ENCODE data around the gene ABR.
"Not testable (repeated sequence)": the region's sequence is repeated elsewhere in the genome, so short reads cannot be mapped to it uniquely, and the experiment has no call there.

ABR gene

DNA sequence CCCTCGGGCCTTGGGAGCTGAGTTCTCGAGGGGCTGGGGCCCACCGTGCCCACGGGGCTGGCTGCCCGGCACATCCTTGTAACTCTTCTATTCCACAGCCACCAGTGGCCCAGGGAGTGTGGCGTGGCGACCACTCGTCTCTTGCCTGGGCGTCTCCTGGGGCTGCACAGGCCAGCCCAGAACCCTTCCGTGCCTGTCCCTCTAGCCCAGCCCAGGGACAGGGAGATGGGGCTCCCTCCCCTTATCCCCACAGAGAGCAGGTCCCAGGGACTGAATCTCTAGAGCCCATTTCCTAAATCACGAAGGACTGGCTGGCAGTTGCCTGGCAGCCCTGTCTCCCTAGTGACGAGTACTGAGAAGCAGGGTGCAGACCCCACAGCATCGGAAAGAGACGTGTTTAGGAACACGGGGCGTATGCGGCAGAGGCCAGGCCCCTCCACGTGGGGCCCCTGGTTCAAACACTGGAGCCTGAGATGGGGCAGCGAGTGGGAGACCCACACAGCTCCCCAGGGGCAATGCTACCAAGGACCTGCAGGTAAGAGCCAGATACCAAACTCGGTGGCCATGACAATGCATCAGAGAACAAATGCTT lies 131.8 kb downstream of the ABR start:
- no peak for DNase-seq (ENCODE audit: low read depth in 1 of 2, low spot score in 1 of 2)
- H3K4me3 ChIP-seq (replicated peaks; ENCODE audit: insufficient read depth, low read length): no peak overlapping the region
- H3K27me3 ChIP-seq (ENCODE audit: insufficient read depth, poor library complexity, severe bottlenecking): no peaks in the 10 kb centered on the region
- TF ChIP-seq GABPA (IDR thresholded peaks at IDR 0.05; ENCODE audit: low read depth) (no peak), SPI1 (IDR thresholded peaks at IDR 0.05; ENCODE audit: borderline replicate concordance, low read depth) (no peak), POLR2AphosphoS5 (IDR thresholded peaks at IDR 0.05; ENCODE audit: low read depth) (no peak)
- TF ChIP-seq, protein P1, sequence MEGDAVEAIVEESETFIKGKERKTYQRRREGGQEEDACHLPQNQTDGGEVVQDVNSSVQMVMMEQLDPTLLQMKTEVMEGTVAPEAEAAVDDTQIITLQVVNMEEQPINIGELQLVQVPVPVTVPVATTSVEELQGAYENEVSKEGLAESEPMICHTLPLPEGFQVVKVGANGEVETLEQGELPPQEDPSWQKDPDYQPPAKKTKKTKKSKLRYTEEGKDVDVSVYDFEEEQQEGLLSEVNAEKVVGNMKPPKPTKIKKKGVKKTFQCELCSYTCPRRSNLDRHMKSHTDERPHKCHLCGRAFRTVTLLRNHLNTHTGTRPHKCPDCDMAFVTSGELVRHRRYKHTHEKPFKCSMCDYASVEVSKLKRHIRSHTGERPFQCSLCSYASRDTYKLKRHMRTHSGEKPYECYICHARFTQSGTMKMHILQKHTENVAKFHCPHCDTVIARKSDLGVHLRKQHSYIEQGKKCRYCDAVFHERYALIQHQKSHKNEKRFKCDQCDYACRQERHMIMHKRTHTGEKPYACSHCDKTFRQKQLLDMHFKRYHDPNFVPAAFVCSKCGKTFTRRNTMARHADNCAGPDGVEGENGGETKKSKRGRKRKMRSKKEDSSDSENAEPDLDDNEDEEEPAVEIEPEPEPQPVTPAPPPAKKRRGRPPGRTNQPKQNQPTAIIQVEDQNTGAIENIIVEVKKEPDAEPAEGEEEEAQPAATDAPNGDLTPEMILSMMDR (IDR thresholded peaks at IDR 0.05; ENCODE audit: insufficient read depth, low read length): no peak
- TF ChIP-seq, protein P2, sequence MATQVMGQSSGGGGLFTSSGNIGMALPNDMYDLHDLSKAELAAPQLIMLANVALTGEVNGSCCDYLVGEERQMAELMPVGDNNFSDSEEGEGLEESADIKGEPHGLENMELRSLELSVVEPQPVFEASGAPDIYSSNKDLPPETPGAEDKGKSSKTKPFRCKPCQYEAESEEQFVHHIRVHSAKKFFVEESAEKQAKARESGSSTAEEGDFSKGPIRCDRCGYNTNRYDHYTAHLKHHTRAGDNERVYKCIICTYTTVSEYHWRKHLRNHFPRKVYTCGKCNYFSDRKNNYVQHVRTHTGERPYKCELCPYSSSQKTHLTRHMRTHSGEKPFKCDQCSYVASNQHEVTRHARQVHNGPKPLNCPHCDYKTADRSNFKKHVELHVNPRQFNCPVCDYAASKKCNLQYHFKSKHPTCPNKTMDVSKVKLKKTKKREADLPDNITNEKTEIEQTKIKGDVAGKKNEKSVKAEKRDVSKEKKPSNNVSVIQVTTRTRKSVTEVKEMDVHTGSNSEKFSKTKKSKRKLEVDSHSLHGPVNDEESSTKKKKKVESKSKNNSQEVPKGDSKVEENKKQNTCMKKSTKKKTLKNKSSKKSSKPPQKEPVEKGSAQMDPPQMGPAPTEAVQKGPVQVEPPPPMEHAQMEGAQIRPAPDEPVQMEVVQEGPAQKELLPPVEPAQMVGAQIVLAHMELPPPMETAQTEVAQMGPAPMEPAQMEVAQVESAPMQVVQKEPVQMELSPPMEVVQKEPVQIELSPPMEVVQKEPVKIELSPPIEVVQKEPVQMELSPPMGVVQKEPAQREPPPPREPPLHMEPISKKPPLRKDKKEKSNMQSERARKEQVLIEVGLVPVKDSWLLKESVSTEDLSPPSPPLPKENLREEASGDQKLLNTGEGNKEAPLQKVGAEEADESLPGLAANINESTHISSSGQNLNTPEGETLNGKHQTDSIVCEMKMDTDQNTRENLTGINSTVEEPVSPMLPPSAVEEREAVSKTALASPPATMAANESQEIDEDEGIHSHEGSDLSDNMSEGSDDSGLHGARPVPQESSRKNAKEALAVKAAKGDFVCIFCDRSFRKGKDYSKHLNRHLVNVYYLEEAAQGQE (IDR thresholded peaks at IDR 0.05; ENCODE audit: insufficient replicate concordance, low read depth): no peak
- no peak overlapping the region for H3K27ac ChIP-seq (replicated peaks)

DNA sequence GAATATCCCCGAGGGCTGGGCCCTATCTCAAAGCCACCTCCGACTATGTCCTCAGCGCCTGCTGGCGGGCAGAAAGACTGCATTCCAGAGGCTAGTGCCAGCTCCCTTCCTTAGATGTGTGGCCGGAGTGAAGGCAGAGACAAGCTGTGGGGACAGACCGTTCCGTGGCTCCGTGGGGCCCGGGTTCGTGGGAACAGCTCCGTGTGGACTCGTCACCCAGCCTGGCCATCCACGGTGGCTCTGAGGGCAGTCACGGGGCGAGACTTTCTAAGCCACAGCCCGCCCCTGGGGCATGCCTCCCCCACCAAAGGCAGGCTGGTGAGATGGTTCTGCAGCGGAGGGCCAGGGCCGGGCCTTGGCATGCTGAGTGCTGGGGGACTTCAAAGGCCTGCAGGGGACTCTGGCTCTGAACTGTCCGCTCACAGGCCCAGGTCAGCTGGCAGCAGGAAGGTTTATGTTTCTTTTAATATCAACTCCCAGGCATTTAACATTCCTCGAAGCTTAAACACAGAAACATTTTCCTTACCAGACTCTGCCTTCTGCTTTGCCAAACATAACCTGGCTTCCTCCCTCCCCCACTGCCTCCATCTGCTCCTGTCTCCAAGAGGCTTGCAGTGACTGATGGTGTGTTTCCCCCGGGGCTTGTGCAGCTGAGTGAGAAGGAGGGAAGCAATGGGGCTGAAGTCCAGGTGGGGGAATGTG lies 132.5 kb downstream of the ABR start:
- Histone ChIP-seq H3K4me3 (replicated peaks; ENCODE audit: insufficient read depth, low read length) (no peak overlapping the region), H3K27ac (replicated peaks) (no peak overlapping the region), H3K27me3 (ENCODE audit: insufficient read depth, poor library complexity, severe bottlenecking) (no peaks in the 10 kb centered on the region)
- DNase-seq (ENCODE audit: low read depth in 1 of 2, low spot score in 1 of 2): no peak
- TF ChIP-seq GABPA (IDR thresholded peaks at IDR 0.05; ENCODE audit: low read depth) (no peak), POLR2AphosphoS5 (IDR thresholded peaks at IDR 0.05; ENCODE audit: low read depth) (no peak), SPI1 (IDR thresholded peaks at IDR 0.05; ENCODE audit: borderline replicate concordance, low read depth) (no peak)
- TF ChIP-seq, protein P2 (IDR thresholded peaks at IDR 0.05; ENCODE audit: insufficient replicate concordance, low read depth): no peak
- TF ChIP-seq, protein P1 (IDR thresholded peaks at IDR 0.05; ENCODE audit: insufficient read depth, low read length): no peak

DNA sequence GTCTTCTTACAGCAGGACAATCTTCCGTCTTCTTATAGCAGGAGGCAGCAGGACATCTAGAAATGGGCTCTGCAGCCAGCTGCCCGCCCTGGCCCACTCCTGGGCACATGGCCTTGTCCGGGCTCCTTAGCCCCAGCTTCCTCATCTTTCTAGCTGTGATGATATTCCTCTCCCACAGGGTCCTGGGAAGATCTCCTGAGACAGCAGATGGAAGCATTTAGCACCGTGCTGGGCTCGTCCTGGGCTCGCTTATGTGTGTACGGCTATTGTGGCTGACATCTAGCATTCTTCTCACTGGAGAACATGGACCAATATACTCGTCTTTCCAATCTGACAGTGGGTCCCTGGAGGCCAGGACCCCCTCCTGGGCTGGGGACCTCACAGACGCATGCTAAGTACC lies 134.3 kb downstream of the ABR start:
- no peak for DNase-seq (ENCODE audit: low read depth in 1 of 2, low spot score in 1 of 2)
- no peak overlapping the region for H3K27ac ChIP-seq (replicated peaks)
- no peak overlapping the region for H3K4me3 ChIP-seq (replicated peaks; ENCODE audit: insufficient read depth, low read length)
- no peak for TF ChIP-seq GABPA (IDR thresholded peaks at IDR 0.05; ENCODE audit: low read depth)
- no peak for TF ChIP-seq SPI1 (IDR thresholded peaks at IDR 0.05; ENCODE audit: borderline replicate concordance, low read depth)
- TF ChIP-seq, protein P1 (IDR thresholded peaks at IDR 0.05; ENCODE audit: insufficient read depth, low read length): no peak
- TF ChIP-seq, protein P2 (IDR thresholded peaks at IDR 0.05; ENCODE audit: insufficient replicate concordance, low read depth): no peak
- TF ChIP-seq POLR2AphosphoS5 (IDR thresholded peaks at IDR 0.05; ENCODE audit: low read depth): no peak
- H3K27me3 ChIP-seq (ENCODE audit: insufficient read depth, poor library complexity, severe bottlenecking): no peaks in the 10 kb centered on the region

DNA sequence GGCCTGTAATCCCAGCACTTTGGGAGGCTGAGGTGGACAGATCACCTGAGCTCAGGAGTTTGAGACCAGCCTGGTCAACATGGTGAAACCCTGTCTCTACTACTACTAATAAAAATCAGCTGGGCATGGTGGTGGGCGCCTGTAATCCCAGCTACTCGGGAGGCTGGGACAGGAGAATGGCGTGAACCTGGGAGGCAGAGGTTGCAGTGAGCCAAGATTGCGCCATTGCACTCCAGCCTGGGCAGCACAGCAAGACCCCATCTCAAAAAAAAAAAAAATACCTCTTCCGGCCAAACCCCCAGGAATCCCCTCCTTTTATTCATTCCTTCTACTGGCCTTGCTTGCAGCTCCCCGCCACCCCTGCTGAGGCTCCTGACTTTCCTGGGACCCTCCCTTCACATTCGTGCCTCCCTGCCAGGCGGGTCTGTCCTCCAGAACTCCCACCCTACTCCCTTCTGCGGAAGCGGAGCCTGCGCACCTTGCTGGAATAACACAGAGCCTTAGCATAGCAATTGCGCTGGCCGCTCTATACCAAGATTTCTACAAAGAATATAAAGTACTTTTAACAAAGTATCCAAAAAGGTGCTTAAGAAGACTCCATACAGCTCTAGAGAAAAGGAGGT lies 135.3 kb downstream of the ABR start:
- H3K27me3 ChIP-seq (ENCODE audit: insufficient read depth, poor library complexity, severe bottlenecking); H3K4me3 ChIP-seq (replicated peaks; ENCODE audit: insufficient read depth, low read length); DNase-seq (ENCODE audit: low read depth in 1 of 2, low spot score in 1 of 2); H3K27ac ChIP-seq (replicated peaks): not testable (repeated sequence)

All from HL-60 (cell line).